ENCODE results near the gene SLAMF1. TPM values are rescaled to one million over a fixed set of nuclear protein-coding genes. Genes with fewer than 3 reads are reported as not detected.
"Not testable (repeated sequence)": the region's sequence is repeated elsewhere in the genome, so short reads cannot be mapped to it uniquely, and the experiment has no call there.

Gene SLAMF1
- total RNA-seq, 1 donor from 2014 or later: 0.21 TPM

- no peak for DNase-seq
These were observed 7.2 kb downstream of the SLAMF1 start for GRCh38 chr1:160639652-160640051.

GRCh38 chr1:160638926-160639325 is 7.9 kb downstream of the SLAMF1 start:
- DNase-seq: no peak

- DNase-seq: no peak
These were observed 8.3 kb downstream of the SLAMF1 start for GRCh38 chr1:160638540-160638857.

GRCh38 chr1:160637821-160638539 is 8.9 kb downstream of the SLAMF1 start:
- DNase-seq: no peak

GRCh38 chr1:160637065-160637464 is 9.8 kb downstream of the SLAMF1 start:
- no peak for DNase-seq

GRCh38 chr1:160636547-160636946 is 10.3 kb downstream of the SLAMF1 start:
- no peak for DNase-seq

- DNase-seq: no peak
These were observed 10.8 kb downstream of the SLAMF1 start for GRCh38 chr1:160636076-160636475.

GRCh38 chr1:160634543-160635491 is 12.0 kb downstream of the SLAMF1 start:
- DNase-seq: no peak

GRCh38 chr1:160633330-160633903 is 13.4 kb downstream of the SLAMF1 start:
- no peak for DNase-seq

- DNase-seq: no peak
These were observed 14.7 kb downstream of the SLAMF1 start for GRCh38 chr1:160631983-160632625.

GRCh38 chr1:160630523-160631451 is 16.1 kb downstream of the SLAMF1 start:
- peak; percentile 3 for DNase-seq

- DNase-seq: peak; percentile 24
These were observed 17.3 kb downstream of the SLAMF1 start for GRCh38 chr1:160629286-160630210.

- no peak for DNase-seq
These were observed 18.0 kb downstream of the SLAMF1 start for GRCh38 chr1:160628799-160629263.

- not testable (repeated sequence) for DNase-seq
These were observed 19.1 kb downstream of the SLAMF1 start for GRCh38 chr1:160627677-160628289.

GRCh38 chr1:160626509-160627342 is 20.1 kb downstream of the SLAMF1 start:
- no peak for DNase-seq

- DNase-seq: no peak
These were observed 20.9 kb downstream of the SLAMF1 start for GRCh38 chr1:160625725-160626498.

- DNase-seq: no peak
These were observed 21.5 kb downstream of the SLAMF1 start for GRCh38 chr1:160625321-160625720.

GRCh38 chr1:160624464-160624863 is 22.4 kb downstream of the SLAMF1 start:
- no peak for DNase-seq
